ENCODE results near the gene TEKT2.

The TEKT2 gene

DNA sequence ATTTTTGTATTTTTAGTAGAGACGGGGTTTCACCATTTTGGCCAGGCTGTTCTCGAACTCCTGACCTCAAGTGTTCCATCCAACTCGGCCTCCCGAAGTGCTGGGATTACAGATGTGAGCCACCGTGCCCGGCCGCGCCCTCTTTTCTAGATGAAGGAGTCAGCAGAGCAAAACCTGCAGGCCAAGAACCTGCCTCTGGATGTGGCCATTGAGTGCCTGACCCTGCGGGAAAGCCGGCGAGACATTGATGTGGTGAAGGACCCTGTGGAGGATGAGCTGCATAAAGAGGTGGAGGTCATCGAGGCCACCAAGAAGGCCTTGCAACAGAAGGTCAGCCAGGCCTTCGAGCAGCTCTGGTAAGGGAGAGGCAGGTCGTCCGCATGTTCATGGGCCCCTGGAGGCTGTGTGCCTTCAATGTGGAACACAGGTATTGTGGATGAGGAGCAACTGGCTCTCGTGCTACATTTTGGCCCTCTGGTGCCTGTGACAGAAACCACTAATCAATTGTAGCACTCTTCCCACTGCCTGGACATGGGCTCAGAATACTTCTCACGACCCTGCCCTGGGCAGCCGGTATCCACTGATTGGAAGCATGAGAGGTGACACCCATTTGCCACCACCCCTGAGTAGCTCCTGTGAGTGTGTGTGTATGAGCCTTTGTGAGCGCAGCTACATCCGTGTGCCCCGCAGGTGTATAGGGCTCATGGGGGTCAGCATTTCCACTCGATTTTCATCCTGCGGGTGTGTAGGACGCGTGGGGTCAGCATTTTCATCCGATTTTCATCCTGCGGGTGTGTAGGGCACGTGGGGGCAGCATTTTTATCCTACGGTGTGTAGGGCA lies 2.0 kb downstream of the TEKT2 start:
- no peak for DNase-seq (ENCODE audit: low spot score)
- H3K27ac ChIP-seq, result no peak overlapping the region
- POLR2A ChIA-PET (ENCODE audit: low non-redundant PET), result no interaction called here
- TF ChIP-seq, protein P1, sequence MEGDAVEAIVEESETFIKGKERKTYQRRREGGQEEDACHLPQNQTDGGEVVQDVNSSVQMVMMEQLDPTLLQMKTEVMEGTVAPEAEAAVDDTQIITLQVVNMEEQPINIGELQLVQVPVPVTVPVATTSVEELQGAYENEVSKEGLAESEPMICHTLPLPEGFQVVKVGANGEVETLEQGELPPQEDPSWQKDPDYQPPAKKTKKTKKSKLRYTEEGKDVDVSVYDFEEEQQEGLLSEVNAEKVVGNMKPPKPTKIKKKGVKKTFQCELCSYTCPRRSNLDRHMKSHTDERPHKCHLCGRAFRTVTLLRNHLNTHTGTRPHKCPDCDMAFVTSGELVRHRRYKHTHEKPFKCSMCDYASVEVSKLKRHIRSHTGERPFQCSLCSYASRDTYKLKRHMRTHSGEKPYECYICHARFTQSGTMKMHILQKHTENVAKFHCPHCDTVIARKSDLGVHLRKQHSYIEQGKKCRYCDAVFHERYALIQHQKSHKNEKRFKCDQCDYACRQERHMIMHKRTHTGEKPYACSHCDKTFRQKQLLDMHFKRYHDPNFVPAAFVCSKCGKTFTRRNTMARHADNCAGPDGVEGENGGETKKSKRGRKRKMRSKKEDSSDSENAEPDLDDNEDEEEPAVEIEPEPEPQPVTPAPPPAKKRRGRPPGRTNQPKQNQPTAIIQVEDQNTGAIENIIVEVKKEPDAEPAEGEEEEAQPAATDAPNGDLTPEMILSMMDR (conservative IDR thresholded peaks at IDR 0.05; ENCODE audit: low read depth), result no peak
- CTCF ChIA-PET, result interaction anchor here (0.6 kb wide), 2 partner anchors 291 to 675 kb away, joined by 3 read pairs; no protein-coding TSS in a partner anchor

DNA sequence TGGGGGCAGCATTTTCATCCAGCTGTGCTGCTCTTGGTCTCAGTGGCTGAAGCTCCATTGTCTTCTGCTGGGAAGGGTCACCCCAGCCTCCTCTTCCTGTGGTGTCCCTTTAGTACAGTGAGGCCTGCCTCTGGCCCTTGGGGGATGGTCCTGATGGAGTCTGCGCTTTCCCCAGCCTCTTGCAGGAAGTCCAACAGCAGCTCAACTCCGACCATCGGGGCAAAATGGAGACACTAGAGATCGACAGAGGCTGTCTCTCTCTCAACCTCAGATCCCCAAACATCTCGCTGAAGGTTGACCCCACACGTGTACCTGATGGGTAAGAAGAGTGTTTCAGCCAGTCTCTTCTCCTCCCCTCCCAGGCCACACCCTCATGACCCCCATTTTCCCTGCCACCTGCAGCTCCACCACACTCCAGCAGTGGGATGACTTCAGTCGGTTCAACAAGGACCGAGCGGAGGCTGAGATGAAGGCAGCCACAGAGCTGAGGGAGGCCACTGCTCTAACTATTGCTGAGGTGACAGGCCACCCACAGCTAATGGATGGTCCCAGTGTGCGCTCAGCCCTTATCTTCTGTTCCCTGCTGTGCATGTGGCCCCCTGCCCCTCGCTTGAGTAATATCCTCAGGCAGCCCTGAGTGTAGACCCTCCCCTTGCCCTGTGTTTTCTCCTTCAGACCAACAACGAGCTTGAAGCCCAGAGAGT lies 2.8 kb downstream of the TEKT2 start:
- TF ChIP-seq, protein P1 (conservative IDR thresholded peaks at IDR 0.05; ENCODE audit: low read depth), result no peak
- POLR2A ChIA-PET (ENCODE audit: low non-redundant PET), result no interaction called here
- DNase-seq (ENCODE audit: low spot score), result no peak
- H3K27ac ChIP-seq, result no peak overlapping the region
- CTCF ChIA-PET, result no interaction called here

DNA sequence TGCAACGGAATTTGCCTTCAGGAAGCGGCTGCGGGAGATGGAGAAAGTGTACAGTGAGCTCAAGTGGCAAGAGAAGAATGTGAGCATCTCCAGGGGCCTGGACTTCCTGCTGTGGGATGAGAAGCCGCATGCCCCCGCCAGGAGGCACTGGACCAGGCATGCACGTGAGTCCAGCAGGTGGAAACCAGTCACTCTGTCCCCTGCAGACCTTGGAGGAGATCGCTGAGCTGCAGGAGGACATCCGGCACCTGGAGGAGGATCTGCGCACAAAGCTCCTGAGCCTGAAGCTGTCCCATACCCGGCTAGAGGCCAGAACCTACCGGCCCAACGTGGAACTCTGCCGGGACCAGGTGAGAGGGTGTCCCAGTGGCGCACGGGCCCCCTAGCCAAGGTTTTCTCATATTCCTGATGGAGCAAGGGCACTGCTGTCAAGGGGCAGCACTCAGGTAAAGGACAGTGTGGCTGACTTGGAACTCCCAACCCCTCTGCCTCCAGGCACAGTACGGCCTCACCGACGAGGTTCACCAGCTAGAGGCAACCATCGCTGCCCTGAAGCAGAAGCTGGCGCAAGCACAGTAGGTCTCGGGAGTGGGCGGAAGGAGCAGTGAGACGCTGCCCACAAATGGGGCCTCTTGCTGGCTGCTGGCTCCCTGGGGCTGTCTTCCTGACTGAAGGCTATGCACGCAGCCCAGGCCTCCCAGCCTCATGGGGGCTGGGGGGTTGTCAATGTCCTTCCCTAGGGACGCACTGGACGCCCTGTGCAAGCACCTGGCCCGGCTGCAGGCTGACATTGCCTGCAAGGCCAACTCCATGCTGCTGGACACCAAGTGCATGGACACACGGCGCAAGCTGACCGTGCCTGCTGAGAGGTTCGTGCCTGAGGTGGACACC lies 3.6 kb downstream of the TEKT2 start:
- ChIA-PET POLR2A (ENCODE audit: low non-redundant PET) (no interaction called here), CTCF (interaction anchor here (0.6 kb wide), 1 partner anchor 62 kb away, joined by 3 read pairs; no protein-coding TSS in a partner anchor)
- peak overlapping the region; percentile 75 for H3K27ac ChIP-seq
- no peak for DNase-seq (ENCODE audit: low spot score)
- TF ChIP-seq, protein P1 (conservative IDR thresholded peaks at IDR 0.05; ENCODE audit: low read depth), result no peak

DNA sequence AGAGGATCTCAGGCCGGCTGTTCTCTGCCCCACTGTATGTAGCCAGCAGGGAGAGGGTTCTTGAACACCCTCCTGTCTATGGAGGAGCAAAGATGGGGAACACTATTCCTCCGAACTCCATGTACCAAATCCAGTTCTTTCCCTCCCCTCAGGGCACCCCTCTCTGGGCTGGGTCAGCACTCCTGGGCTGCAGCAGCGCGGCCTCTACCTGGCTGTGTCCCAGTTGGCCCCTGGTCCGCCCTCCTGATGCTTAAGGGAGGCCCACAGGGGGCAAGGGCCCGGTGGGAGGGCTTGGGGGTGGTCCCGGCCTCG lies 4.3 kb downstream of the TEKT2 start:
- H3K27ac ChIP-seq, result peak overlapping the region; percentile 75
- TF ChIP-seq, protein P1 (conservative IDR thresholded peaks at IDR 0.05; ENCODE audit: low read depth), result no peak
- ChIA-PET CTCF (interaction anchor here (0.6 kb wide), 1 partner anchor 62 kb away, joined by 3 read pairs; no protein-coding TSS in a partner anchor), POLR2A (ENCODE audit: low non-redundant PET) (no interaction called here)
- no peak for DNase-seq (ENCODE audit: low spot score)

DNA sequence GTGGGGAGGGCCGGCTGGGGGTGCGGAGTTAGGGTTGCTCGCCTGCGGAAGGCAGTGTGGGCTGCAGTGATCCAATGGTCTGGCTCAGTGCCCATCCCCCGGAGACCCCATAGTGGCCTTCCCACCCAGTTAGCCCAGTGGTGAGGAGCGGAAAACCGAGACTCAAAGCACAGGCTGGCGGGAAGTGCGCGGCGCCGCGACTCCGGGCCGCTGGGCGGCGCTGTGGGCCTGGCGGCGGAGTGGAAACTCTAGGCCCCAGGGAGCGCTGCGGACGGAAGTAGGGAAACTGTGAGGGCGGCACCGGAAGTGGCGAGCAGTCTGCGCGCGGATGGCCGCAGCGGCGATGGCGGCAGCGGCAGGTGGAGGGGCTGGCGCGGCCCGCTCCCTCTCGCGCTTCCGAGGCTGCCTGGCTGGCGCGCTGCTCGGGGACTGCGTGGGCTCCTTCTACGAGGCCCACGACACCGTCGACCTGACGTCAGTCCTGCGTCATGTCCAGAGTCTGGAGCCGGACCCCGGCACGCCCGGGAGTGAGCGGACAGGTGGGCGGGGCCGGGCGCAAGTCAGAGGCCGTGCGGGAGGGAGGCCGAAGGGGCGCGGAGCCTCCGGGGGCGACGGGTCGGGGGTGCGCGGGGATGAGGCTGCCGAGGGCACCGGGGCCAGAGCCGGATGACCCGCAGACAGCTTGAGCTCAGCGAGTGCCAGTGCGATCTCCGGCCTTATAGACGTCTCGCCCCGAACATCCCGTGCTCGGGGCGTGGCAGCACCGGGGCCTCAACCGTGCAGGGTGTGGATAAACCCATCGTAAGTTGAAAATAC lies 4.9 kb downstream of the TEKT2 start, which contains the start of gene ADPRS:
Gene ADPRS, plus strand, starts transcription at position 316 of the 816 bp plus-strand sequence. Its CDS starts 13 bp downstream, at position 329.
- TF ChIP-seq, protein P1 (conservative IDR thresholded peaks at IDR 0.05; ENCODE audit: low read depth), result peak; percentile 96
- CTCF ChIA-PET, result interaction anchor here (0.5 kb wide), 1 partner anchor 55 kb away, joined by 5 read pairs; no protein-coding TSS in a partner anchor
- peak; percentile 85 for DNase-seq (ENCODE audit: low spot score)
- POLR2A ChIA-PET (ENCODE audit: low non-redundant PET), result interaction anchor here (0.5 kb wide), 1 partner anchor 185 kb away, joined by 3 read pairs; no protein-coding TSS in a partner anchor
- peak within 1 kb of the TSS; percentile 75 for H3K27ac ChIP-seq
